HK-2 (cell line): ENCODE data around the gene WFDC6.
"Not testable (repeated sequence)": the region's sequence is repeated elsewhere in the genome, so short reads cannot be mapped to it uniquely, and the experiment has no call there.

Experiments used
- DNase-seq: peaks from one replicate; pipeline ENCODE4 v3.0.0-alpha.2; 2018; ENCODE audit not compliant: unreplicated experiment

The WFDC6 gene

DNA sequence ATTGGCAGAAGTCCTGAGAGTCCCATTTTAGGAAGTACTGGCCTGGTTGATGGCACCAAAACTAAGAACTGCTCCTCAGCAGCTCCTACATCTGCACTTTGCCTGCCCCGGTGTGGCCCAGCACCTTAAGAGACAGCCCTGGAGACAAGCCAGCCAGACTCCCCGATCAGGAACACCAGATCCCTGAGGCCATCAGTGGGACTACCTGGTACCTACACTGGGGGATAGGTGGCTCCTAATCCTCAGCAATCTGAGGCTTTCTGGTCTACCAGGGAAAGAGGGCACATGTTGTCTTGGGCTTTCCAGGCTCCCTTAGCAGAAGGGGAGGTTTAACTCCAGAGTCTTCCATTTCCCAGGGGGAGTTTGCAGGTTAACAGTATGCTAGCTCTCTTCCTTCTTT, at the start of gene WFDC6:
Gene WFDC6 (minus strand): TSS at position 101 of the 400 bp plus-strand sequence. CDS start 75 bp downstream, at position 26.
- no peak for DNase-seq

DNA sequence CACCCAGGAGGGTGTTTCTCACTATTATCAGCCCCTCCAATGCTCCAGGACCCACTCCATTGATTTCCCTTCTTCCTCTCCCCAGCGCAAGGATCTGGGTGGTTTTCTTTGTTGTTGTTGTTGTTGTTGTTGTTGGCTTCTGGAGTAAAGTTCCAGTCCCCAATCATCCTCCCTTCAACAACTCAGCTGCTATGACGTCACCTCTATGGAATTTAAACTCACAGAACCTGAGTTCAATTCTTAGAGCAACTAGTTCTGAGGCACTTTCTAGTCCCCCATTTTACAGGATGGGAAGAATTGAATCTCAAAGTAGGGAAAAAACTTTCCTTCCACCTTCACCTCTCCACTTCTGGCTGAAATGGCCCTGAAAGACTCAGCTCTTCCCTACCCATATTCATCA, 49.5 kb upstream of the WFDC6 start:
- DNase-seq: no peak

DNA sequence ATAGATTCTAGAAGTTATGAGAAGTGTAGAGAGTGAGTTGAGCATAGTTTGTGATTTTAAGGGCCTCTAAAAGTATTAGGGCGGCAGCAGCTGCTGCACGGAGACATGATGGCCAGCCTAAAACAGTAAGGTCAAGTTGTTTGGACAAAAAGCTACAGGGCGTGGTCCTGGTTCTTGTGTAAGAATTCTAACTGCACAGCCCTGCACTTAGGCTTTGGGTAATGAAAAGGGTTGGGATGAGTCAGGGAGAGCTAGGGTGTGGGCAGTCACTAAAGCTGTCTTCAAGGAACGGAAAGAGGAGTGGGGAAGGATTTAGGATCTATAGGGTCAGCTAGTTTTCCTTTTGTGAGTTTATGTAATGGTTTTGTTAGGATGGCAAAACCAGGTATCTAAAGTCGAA, 46.7 kb upstream of the WFDC6 start:
- not testable (repeated sequence) for DNase-seq

DNA sequence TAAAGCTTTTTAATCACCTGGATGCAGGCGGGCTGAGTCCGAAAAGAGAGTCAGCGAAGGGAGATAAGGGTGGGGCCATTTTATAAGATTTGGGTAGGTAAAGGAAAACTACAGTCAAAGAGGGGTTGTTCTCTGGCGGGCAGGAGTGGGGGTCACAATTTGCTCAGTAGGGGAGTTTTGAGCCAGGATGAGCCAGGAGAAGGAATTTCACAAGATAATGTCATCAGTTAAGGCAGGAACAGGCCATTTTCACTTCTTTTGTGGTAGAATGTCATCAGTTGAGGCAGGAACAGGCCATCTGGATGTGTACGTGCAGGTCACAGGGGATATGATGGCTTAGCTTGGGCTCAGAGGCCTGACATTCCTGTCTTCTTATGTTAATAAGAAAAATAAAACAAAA, 45.0 kb upstream of the WFDC6 start:
- DNase-seq: not testable (repeated sequence)

DNA sequence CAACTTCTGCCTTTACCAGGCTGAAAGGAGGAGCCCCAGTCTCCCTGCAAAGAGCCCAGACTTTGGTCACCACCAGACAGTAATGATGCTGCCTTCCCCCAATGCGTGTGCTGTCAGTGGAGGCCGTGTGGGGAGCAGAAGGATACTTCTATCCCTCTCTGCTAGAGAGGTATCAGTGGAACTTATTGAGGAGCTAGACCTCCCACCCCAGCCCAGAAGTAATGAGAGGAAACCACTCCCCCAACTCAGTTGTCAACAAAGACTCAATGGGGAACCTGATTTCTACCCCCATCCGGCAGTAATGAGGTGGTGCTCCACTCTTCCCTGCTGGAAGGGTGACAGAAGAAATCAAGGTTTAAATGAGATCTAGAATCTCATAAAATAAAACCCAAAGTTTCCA, 44.2 kb upstream of the WFDC6 start:
- no peak for DNase-seq

DNA sequence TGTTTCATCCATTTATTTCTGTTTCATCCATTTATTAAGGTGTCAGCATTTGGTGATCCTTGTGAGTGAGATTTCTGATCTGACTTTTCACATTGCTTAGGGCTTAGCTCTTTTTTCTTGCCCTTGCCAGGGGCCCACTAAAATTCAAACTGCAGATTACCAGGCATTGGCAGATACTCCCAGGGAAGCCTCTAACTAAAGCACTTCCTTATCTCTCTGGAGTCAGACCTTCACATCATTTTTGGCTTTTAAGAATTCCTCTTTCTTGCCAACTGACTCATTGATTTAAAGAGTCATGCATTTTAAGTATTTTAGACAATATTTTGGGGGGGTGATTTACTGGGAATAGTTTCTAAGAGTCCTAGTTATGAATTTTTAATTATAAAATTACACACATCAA, 42.4 kb upstream of the WFDC6 start:
- no peak for DNase-seq

DNA sequence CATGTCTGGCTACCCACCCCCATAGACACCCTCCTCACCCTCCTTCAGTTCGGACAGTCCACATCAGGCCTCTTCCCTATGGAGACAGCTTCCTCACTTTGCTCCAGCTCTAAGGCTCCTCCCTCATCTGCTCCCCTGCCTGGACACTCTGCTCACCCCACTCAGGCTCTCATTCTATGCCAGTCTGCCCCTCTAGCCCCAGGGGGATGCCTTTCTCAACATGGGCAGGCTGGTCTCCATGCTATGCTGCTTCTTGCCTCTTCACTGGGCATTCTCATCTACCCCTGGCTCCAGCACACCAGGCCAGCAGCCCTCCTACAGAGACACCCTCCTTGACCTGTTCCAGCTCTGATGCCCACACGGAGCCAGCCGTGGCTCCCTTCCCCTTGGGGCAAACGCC, 39.9 kb upstream of the WFDC6 start, which contains the start of gene WFDC8:
Gene WFDC8 (minus strand): TSS at position 101 of the 400 bp plus-strand sequence. CDS start 37 bp downstream, at position 64.
- DNase-seq: no peak

DNA sequence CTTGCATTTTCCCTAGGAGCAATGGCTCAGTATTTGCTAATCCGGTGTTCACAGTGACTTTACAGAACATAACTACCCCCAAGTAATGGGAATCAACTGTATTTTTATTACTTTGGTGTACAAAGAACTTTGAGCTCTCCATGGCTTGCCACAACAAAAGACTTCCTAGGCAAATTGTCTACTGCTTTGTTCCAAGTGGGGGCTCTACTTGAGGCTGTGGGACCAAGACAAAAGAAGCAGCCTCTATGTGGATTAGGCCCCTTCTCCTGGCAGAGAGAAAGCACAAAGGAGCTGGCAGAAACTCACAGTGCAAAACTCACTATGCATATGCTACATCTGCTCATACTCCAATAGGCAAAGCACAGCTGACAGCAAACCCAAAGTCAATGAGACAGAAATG, 38.9 kb upstream of the WFDC6 start:
- DNase-seq: no peak

DNA sequence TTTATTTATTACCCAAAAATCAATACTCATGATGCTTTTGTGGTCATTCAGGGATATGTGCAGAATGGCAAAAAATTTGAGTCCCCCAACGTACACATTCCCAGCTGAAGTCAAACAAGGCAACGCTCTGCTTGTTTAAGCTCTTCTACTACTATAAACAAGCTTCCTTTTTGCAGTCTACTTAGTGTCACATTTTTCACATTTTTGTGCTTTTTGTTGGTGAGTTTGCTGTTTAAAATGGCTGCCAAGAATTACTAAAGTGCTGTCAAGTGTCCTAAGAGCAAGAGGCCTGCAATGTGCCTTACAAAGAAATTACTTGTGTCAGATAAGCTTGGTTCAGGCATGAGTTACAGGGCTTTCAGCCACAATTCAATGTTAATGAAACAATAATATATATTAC, 37.7 kb upstream of the WFDC6 start:
- no peak for DNase-seq

DNA sequence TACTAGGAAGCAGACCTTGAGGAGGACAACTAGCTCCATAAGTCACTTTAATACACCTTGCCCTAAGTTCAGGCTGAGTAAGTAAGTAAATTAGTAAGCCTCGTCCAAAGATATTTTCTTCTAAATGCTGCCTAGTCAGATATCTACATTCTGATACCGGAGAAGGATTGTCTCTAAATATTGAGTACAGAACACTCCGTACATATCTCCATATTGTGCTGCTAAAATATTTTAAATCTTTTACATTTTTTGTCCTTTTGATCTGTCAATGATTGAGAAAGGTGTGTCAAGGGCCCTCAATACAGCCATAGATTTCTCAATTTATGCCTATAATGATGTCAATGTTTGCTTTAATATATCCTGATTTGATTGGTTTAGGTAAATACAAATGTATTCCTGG, 36.6 kb upstream of the WFDC6 start:
- no peak for DNase-seq

DNA sequence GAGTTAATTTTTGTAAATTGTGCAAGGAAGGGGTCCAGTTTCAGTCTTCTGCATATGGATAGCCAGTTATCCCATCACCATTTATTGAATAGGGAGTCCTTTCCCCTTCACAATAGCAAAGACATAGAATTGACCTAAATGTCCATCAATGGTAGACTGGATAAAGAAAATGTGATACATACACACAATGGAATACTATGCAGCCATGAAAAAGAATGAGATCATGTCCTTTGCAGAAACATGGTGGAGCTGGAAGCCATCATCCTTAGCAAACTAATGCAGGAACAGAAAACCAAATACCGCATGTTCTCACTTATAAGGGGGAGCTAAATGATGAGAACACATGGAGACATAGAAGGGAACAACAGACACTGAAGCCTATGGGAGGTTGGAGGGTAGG, 30.4 kb upstream of the WFDC6 start:
- not testable (repeated sequence) for DNase-seq

DNA sequence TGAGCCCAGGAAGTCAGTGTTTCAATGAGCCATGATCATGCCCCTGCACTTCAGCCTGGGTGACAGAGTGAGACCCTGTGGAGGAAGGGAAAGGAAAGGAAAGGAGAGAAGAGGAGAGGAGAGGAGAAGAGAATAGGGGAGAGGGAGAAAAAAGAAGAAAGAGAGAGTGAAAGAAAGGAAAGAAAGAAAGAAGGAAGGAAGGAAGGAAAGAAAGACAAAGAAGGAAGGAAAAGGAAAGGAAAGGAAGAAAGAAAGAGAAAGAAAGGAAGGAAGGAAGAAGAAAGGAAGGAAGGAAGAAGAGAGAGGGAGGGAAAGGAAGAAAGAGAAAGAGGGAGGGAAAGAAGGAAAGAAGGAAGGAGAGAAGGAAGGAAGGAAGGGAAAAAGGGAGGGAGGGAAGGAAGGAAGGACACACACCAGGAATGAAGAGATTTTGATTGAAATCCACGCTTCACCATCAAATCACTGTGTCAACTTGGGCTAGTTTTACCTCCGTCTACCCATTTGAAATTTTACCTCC, 25.5 kb upstream of the WFDC6 start:
- no peak for DNase-seq

DNA sequence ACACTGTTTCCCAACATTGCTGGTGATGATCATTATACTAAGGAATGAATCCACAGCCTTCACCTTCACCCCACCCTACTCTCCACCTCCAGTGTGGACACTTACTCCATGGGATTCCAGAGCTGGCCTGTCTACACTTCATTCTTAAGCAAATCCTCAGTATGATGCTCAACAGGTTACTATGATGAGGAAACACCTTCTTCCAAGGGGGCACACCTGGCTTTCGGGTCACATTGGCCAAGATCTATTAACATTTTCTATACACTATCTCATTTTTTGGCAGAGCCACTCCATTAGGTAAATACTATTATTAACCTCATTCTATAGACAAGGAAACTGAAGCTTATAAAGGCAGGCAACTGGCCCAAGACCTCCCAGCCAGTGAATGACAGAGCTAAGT, 15.9 kb upstream of the WFDC6 start:
- no peak for DNase-seq

DNA sequence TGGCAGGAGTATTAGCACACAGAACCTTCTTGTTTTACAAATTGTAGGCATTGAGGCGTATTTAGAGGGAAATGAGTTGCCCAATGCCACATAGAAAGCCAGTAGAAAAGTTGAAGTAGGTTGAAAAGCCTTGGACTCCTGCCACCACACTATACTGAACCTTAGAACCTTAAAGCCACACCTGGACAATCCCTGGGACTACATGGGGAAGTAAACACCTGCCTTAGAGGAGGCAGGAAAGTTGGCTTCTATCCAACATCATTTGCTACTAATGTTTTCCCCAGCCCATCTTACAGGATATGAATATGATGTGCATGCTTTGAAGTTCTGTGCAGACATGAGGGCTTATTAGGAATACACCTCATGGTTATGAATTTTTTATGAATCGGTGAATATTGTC, 13.2 kb upstream of the WFDC6 start:
- no peak for DNase-seq

DNA sequence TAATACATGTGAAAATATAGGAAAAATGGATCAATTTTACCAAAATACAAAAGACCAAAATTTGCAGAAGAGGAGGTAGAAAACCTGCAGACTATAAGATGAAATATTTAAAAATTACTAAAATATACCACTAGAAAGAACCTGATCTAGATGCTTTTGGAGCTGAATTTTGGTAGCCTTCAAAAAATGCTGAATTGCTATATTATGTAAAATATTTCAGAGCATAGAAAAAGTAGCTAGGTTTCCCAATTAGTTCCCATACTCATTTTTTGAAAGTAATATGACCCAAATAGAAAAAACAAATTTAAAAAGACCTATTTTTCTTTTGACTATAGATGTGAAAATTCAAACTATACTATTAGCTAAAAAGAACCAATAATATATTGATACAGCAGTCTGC, 11.5 kb upstream of the WFDC6 start:
- no peak for DNase-seq

DNA sequence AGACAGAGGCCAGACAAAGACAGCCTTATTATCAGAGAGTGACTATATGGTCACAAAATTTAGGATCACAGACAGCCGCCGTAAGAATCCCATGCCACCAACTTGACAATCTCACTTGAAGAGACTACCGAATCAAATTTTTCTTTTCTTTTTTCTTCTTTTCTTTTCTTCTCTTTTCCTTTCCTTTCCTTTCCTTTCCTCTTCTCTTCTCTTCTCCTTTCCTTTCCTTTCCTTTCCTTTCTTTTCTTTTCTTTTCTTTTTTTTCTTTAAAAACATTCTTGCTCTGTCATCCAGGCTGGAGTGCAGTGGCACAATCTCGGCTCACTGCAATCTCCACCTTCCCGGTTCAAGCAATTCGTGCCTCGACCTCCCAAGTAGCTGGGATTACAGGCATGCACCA, 9.1 kb upstream of the WFDC6 start:
- no peak for DNase-seq

DNA sequence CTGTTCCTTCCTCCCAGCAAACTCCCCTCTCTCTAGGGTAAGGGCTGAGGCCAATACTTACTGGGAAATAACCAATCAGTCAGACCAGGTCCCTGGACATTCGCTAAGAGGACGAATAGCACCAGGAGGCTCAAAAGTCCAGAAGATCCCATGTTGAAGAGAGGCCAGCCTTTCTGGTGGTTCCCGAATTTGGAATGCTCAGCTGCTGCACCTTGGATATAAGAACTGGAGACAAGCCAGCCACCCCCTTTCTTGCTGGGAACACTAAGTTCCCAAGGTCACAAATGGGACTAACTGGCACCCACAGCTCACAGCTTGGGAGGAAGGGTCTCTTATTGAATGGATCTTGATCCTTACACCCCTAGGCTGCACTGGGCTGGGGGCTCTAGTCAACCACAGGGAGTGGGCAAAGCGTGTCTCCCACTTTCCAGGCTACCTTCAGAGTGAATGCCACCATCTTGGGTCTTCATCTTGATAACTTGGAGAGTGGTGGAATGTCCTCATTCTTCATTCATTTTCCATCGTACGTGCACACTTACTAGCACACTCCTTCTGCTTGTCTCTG, 8.0 kb upstream of the WFDC6 start, which contains the start of gene EPPIN:
Gene EPPIN (minus strand): TSS at position 196 of the 565 bp plus-strand sequence. CDS start 44 bp downstream, at position 152.
- DNase-seq: no peak

DNA sequence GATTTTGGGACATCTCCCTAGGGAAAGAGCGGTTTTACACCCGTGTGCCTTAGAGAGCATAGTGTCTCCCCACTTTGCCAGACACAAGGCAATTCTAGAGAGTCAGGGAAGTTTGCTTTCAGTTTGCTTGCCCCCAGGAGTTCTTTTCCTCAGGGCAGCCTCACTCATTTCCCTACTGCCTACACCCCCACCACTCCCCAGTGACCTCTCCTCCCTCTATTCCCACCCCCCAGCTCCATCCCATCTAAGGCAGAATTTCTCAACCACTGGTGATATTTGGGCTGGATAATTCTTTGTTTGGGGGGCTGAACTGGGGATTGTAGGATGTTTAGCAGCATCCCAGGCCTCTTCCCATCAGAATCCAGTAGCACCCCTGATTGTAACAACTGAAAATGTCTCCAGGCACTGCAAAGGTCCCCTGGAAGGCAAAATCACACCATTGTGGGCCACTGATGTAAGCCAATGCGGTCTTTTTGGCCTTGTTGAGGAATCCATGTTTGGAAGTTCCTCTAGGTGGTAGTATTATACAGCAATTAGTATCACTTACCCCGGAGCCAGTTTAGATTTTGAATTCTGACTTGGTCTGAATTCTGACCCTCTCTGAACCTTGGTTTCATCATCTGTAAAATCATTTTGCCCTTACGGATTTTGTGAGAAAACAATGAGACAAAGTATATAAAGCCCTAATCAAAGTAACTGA, 6.6 kb upstream of the WFDC6 start:
- no peak for DNase-seq

DNA sequence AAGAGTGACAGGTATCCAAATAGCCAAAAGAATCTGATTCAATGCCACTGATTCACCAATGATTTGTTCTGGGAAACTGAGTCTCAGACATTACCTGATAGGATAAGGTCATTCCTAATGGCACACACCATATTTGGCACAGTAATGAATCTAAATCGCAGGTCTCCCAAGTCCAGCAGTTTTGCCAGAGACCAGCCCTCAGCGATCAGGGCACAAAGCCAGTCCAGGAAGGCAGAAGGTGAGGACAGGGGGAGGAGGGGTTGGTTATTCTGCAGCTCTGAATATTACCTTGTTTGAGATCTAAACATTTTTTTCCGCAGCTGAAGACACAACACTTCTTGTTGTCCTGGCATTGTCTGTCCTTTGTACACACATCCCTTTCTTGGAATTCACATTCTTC, 6.1 kb upstream of the WFDC6 start:
- DNase-seq: no peak

DNA sequence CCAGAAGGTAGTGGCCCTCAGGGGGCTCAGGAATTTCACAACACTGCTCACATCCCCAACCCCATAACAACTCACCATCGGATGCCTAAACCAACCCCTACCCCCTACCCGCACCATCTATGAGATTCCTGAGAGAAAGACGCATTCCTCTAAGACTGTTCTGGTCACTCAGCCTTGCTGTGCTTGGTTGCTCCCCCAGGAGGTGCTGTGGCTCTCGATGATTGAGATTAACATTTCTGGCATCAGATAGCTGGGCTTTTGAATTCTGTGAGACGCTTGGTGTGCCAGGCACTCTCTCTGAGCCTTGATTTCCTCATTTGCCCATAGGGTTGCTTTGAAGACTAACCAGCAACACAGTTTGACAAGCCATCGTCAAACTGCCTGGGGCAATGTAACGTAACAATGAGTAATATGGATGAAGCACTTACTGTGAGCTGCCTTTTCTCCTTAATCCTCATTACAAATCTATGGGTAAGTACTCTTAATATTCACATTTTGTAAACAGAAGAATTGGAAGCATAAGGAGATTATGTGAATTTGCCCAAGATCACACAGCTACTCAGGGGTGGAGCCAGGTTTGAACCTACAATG, 978 bp downstream of the WFDC6 start:
- no peak for DNase-seq

DNA sequence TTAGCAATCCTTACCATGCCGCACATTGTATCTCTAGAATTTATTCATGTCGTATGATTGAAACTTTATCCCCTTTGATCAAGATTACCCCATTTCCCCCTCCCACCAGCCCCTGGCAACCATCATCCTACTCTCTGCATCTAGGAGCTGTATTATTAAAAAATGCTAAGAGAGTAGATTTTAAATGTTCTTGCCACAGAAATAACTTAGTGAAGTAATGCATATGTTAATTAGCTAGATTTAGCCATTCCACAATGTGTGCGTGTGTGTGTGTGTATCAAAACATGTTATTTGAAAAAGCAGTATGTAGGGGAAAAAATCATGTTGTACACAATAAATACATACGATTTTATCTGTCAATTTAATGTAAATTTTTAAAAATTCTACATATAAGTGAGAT, 12.0 kb downstream of the WFDC6 start:
- no peak for DNase-seq

DNA sequence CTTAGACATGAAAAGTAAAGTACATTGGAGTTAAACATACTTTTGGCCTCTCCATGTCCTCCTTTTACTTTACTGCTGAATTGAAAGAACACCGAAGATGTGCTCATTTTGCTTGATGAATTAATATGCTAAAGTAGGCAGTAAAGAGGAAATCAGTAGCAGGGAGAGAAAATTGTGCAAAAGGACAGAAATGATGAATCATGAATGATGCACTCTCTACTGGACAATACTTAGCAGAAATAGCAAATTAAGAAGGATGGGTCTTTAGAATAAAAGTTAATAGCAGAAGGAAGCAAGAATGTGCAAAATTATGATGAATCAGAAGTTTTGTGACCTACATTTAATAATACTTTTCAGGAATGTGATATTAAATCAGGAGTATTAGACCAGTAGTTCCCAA, 15.5 kb downstream of the WFDC6 start:
- no peak for DNase-seq

DNA sequence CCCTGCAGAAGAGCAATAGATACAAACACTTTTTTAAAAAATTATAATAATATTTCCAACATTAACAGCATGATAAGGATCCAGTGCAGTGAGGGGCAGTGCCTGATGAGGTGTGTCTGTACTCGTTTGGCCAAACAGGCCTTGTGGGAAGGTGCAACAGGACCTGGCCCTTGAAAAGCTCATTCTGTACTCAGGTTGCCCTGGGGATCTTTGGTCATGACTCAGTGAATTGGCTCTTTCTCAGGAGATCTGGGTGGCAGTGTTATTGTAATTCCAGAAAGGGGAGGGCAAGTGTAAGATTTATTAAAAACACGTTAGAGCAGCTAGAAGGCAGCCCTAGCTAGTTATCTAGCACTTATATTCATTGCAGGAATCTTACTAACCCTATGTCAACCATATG, 21.0 kb downstream of the WFDC6 start:
- DNase-seq: no peak
